Activated CD4-positive, alpha-beta T cell treated with anti-CD3 and anti-CD28 coated beads, Interleukin-2, Interleukin-4, amounts not matched to agents 100 ng/mL and 50 ng/mL, durations not matched to agents 16 hours and 8 hours (primary cell): ENCODE data around the gene MAD1L1.

Experiments used
- DNase-seq: peaks from one replicate; pipeline ENCODE4 v3.0.0-alpha.2; 2020; ENCODE audit warnings: low spot score

The MAD1L1 gene

GRCh38 chr7:2156756-2157472 is 75.8 kb downstream of the MAD1L1 start:
- no peak for DNase-seq

- no peak for DNase-seq
Observed at GRCh38 chr7:2154831-2155230, 77.9 kb downstream of the MAD1L1 start.

- DNase-seq = no peak
Observed at GRCh38 chr7:2154121-2154520, 78.6 kb downstream of the MAD1L1 start.

- DNase-seq = no peak
Observed at GRCh38 chr7:2152646-2153045, 80.1 kb downstream of the MAD1L1 start.

GRCh38 chr7:2151801-2152612 is 80.7 kb downstream of the MAD1L1 start:
- no peak for DNase-seq

- no peak for DNase-seq
Observed at GRCh38 chr7:2151237-2151636, 81.5 kb downstream of the MAD1L1 start.

- no peak for DNase-seq
Observed at GRCh38 chr7:2150445-2150815, 82.3 kb downstream of the MAD1L1 start.

GRCh38 chr7:2149672-2150444 is 82.9 kb downstream of the MAD1L1 start:
- no peak for DNase-seq

- no peak for DNase-seq
Observed at GRCh38 chr7:2148814-2149213, 83.9 kb downstream of the MAD1L1 start.

GRCh38 chr7:2148189-2148588 is 84.6 kb downstream of the MAD1L1 start:
- DNase-seq = no peak

GRCh38 chr7:2146676-2147472 is 85.9 kb downstream of the MAD1L1 start:
- DNase-seq = no peak

- DNase-seq = no peak
Observed at GRCh38 chr7:2145835-2146580, 86.7 kb downstream of the MAD1L1 start.

- DNase-seq = no peak
Observed at GRCh38 chr7:2144926-2145325, 87.8 kb downstream of the MAD1L1 start.

GRCh38 chr7:2143981-2144595 is 88.7 kb downstream of the MAD1L1 start:
- DNase-seq = no peak

- no peak for DNase-seq
Observed at GRCh38 chr7:2143450-2143849, 89.3 kb downstream of the MAD1L1 start.

- no peak for DNase-seq
Observed at GRCh38 chr7:2142386-2142785, 90.4 kb downstream of the MAD1L1 start.

GRCh38 chr7:2141651-2142050 is 91.1 kb downstream of the MAD1L1 start:
- DNase-seq = no peak

- no peak for DNase-seq
Observed at GRCh38 chr7:2141021-2141410, 91.7 kb downstream of the MAD1L1 start.

GRCh38 chr7:2140216-2141020 is 92.3 kb downstream of the MAD1L1 start:
- no peak for DNase-seq
